Measurements from ENCODE around the gene CTNNA1.

DNA sequence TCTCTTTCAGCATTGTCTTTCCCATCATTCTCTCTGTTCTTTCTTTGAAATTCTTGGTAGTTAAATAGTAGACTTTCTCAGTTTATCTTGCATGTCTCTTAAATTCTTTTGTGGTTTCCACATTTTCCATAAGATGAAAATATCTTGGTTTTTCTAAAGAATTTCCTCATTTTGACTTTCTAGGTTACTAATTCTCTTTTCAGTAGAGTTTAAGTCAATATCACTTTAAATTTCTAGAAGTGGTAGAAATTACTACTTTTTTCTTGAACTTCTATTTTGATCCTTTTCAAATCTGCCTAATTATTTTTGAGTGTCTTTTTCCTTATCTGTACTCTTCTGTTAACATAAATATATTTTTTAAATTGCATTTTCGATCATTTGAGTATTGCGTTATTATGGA, 145.5 kb downstream of the CTNNA1 start:
- TF ChIP-seq, protein P1, sequence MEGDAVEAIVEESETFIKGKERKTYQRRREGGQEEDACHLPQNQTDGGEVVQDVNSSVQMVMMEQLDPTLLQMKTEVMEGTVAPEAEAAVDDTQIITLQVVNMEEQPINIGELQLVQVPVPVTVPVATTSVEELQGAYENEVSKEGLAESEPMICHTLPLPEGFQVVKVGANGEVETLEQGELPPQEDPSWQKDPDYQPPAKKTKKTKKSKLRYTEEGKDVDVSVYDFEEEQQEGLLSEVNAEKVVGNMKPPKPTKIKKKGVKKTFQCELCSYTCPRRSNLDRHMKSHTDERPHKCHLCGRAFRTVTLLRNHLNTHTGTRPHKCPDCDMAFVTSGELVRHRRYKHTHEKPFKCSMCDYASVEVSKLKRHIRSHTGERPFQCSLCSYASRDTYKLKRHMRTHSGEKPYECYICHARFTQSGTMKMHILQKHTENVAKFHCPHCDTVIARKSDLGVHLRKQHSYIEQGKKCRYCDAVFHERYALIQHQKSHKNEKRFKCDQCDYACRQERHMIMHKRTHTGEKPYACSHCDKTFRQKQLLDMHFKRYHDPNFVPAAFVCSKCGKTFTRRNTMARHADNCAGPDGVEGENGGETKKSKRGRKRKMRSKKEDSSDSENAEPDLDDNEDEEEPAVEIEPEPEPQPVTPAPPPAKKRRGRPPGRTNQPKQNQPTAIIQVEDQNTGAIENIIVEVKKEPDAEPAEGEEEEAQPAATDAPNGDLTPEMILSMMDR (IDR thresholded peaks at IDR 0.05) = no peak
- no peak for TF ChIP-seq POLR2A (IDR thresholded peaks at IDR 0.05)

All from body of pancreas (tissue), 4 donors.